Measurements from ENCODE around the gene TSC22D3.
A peak's percentile ranks its signal among the peaks of the same experiment; 100 is the strongest.

Gene TSC22D3

GRCh38 chrX:107714206-107714891 is 61.2 kb downstream of the TSC22D3 start:
- ATAC-seq (no peak), DNase-seq (peak; percentile 11)
- Mint-ChIP-seq H3K36me3 (ENCODE audit: low read depth) (peaks cover 9% of the 10 kb centered on the region), H3K4me1 (peaks cover 73% of the 10 kb centered on the region), H3K27me3 (no peaks in the 10 kb centered on the region), H3K4me3 (peak overlapping the region; percentile 89), H3K27ac (no peak overlapping the region), H3K9me3 (no peaks in the 10 kb centered on the region)

GRCh38 chrX:107713543-107714205 is 61.9 kb downstream of the TSC22D3 start:
- H3K9me3 Mint-ChIP-seq = no peaks in the 10 kb centered on the region
- peaks cover 75% of the 10 kb centered on the region for H3K4me1 Mint-ChIP-seq
- no peaks in the 10 kb centered on the region for H3K27me3 Mint-ChIP-seq
- H3K4me3 Mint-ChIP-seq = no peak overlapping the region
- peaks cover 9% of the 10 kb centered on the region for H3K36me3 Mint-ChIP-seq (ENCODE audit: low read depth)
- DNase-seq (no peak), ATAC-seq (no peak)
- no peak overlapping the region for H3K27ac Mint-ChIP-seq

- peaks cover 71% of the 10 kb centered on the region for H3K4me1 Mint-ChIP-seq
- no peak overlapping the region for H3K4me3 Mint-ChIP-seq
- DNase-seq (no peak), ATAC-seq (no peak)
- peaks cover 9% of the 10 kb centered on the region for H3K36me3 Mint-ChIP-seq (ENCODE audit: low read depth)
- H3K27me3 Mint-ChIP-seq = no peaks in the 10 kb centered on the region
- H3K27ac Mint-ChIP-seq = no peak overlapping the region
- no peaks in the 10 kb centered on the region for H3K9me3 Mint-ChIP-seq
Observed at GRCh38 chrX:107713203-107713542, 62.4 kb downstream of the TSC22D3 start.

- ATAC-seq (no peak), DNase-seq (no peak)
- Mint-ChIP-seq H3K27me3 (no peaks in the 10 kb centered on the region), H3K36me3 (ENCODE audit: low read depth) (peaks cover 9% of the 10 kb centered on the region), H3K9me3 (no peaks in the 10 kb centered on the region), H3K4me1 (peaks cover 66% of the 10 kb centered on the region), H3K27ac (peak overlapping the region; percentile 83), H3K4me3 (no peak overlapping the region)
Observed at GRCh38 chrX:107712231-107713202, 63.1 kb downstream of the TSC22D3 start.

- DNase-seq (no peak), ATAC-seq (no peak)
- H3K27me3 Mint-ChIP-seq = no peaks in the 10 kb centered on the region
- peak overlapping the region; percentile 94 for H3K27ac Mint-ChIP-seq
- peaks cover 9% of the 10 kb centered on the region for H3K36me3 Mint-ChIP-seq (ENCODE audit: low read depth)
- peaks cover 60% of the 10 kb centered on the region for H3K4me1 Mint-ChIP-seq
- H3K4me3 Mint-ChIP-seq = peak overlapping the region; percentile 74
- no peaks in the 10 kb centered on the region for H3K9me3 Mint-ChIP-seq
Observed at GRCh38 chrX:107711521-107712181, 63.9 kb downstream of the TSC22D3 start.

GRCh38 chrX:107710617-107711391 is 64.8 kb downstream of the TSC22D3 start:
- peak overlapping the region; percentile 74 for H3K4me3 Mint-ChIP-seq
- no peaks in the 10 kb centered on the region for H3K9me3 Mint-ChIP-seq
- peaks cover 7% of the 10 kb centered on the region for H3K36me3 Mint-ChIP-seq (ENCODE audit: low read depth)
- peak overlapping the region; percentile 94 for H3K27ac Mint-ChIP-seq
- H3K27me3 Mint-ChIP-seq = no peaks in the 10 kb centered on the region
- ATAC-seq = peak; percentile 92
- peak; percentile 22 for DNase-seq
- peaks cover 60% of the 10 kb centered on the region for H3K4me1 Mint-ChIP-seq

- DNase-seq (no peak), ATAC-seq (no peak)
- H3K4me1 Mint-ChIP-seq = peaks cover 48% of the 10 kb centered on the region
- no peak overlapping the region for H3K4me3 Mint-ChIP-seq
- no peaks in the 10 kb centered on the region for H3K27me3 Mint-ChIP-seq
- peaks cover 2% of the 10 kb centered on the region for H3K36me3 Mint-ChIP-seq (ENCODE audit: low read depth)
- no peak overlapping the region for H3K27ac Mint-ChIP-seq
- no peaks in the 10 kb centered on the region for H3K9me3 Mint-ChIP-seq
Observed at GRCh38 chrX:107709266-107709806, 66.3 kb downstream of the TSC22D3 start.

GRCh38 chrX:107708762-107709161 is 66.8 kb downstream of the TSC22D3 start:
- no peak for ATAC-seq
- Mint-ChIP-seq H3K9me3 (no peaks in the 10 kb centered on the region), H3K4me1 (peaks cover 46% of the 10 kb centered on the region), H3K27ac (no peak overlapping the region), H3K27me3 (no peaks in the 10 kb centered on the region), H3K4me3 (no peak overlapping the region), H3K36me3 (ENCODE audit: low read depth) (no peaks in the 10 kb centered on the region)
- no peak for DNase-seq

GRCh38 chrX:107707866-107708265 is 67.7 kb downstream of the TSC22D3 start:
- no peak for DNase-seq

GRCh38 chrX:107706309-107706708 is 69.3 kb downstream of the TSC22D3 start:
- Mint-ChIP-seq H3K36me3 (ENCODE audit: low read depth) (no peaks in the 10 kb centered on the region), H3K27ac (no peak overlapping the region), H3K27me3 (no peaks in the 10 kb centered on the region), H3K4me3 (no peak overlapping the region), H3K4me1 (peaks cover 31% of the 10 kb centered on the region), H3K9me3 (no peaks in the 10 kb centered on the region)
- DNase-seq (no peak), ATAC-seq (no peak)

More at GRCh38 chrX:107707866-107708265, 67.7 kb downstream of the TSC22D3 start:
- no peaks in the 10 kb centered on the region for H3K36me3 Mint-ChIP-seq (ENCODE audit: low read depth)
- H3K27ac Mint-ChIP-seq = no peak overlapping the region
- ATAC-seq = no peak
- peaks cover 41% of the 10 kb centered on the region for H3K4me1 Mint-ChIP-seq
- no peaks in the 10 kb centered on the region for H3K9me3 Mint-ChIP-seq
- H3K27me3 Mint-ChIP-seq = no peaks in the 10 kb centered on the region
- no peak overlapping the region for H3K4me3 Mint-ChIP-seq

- Mint-ChIP-seq H3K27ac (no peak overlapping the region), H3K4me1 (peaks cover 25% of the 10 kb centered on the region)
- no peak for ATAC-seq
Observed at GRCh38 chrX:107704587-107704986, 71.0 kb downstream of the TSC22D3 start.

GRCh38 chrX:107704181-107704580 is 71.4 kb downstream of the TSC22D3 start:
- ATAC-seq (no peak), DNase-seq (no peak)
- no peak overlapping the region for H3K4me3 Mint-ChIP-seq
- H3K36me3 Mint-ChIP-seq (ENCODE audit: low read depth) = no peaks in the 10 kb centered on the region
- no peaks in the 10 kb centered on the region for H3K27me3 Mint-ChIP-seq
- no peak overlapping the region for H3K27ac Mint-ChIP-seq
- H3K4me1 Mint-ChIP-seq = peaks cover 25% of the 10 kb centered on the region
- H3K9me3 Mint-ChIP-seq = no peaks in the 10 kb centered on the region

More at GRCh38 chrX:107704587-107704986, 71.0 kb downstream of the TSC22D3 start:
- DNase-seq = no peak
- no peaks in the 10 kb centered on the region for H3K36me3 Mint-ChIP-seq (ENCODE audit: low read depth)
- H3K4me3 Mint-ChIP-seq = no peak overlapping the region
- H3K27me3 Mint-ChIP-seq = no peaks in the 10 kb centered on the region
- no peaks in the 10 kb centered on the region for H3K9me3 Mint-ChIP-seq

GRCh38 chrX:107701493-107702121 is 74.0 kb downstream of the TSC22D3 start:
- no peaks in the 10 kb centered on the region for H3K27me3 Mint-ChIP-seq
- peaks cover 21% of the 10 kb centered on the region for H3K4me1 Mint-ChIP-seq
- H3K27ac Mint-ChIP-seq = no peak overlapping the region
- ATAC-seq (no peak), DNase-seq (no peak)
- no peaks in the 10 kb centered on the region for H3K36me3 Mint-ChIP-seq (ENCODE audit: low read depth)
- H3K9me3 Mint-ChIP-seq = no peaks in the 10 kb centered on the region
- no peak overlapping the region for H3K4me3 Mint-ChIP-seq
